K562 (cell line): ENCODE data around the gene SNX9. TPM values are rescaled to one million over a fixed set of nuclear protein-coding genes. Genes with fewer than 3 reads are reported as not detected.
A peak's percentile ranks its signal among the peaks of the same experiment; 100 is the strongest.

ENCODE experiments used
- EHMT2 ChIP-seq: fragments of 450-650 bp; IDR thresholded peaks from 2 replicates; pipeline ENCODE4 v1.6.1; 2018; ENCODE audit warnings: antibody characterized with exemption
- EP300 ChIP-seq: IDR thresholded peaks from 2 replicates; pipeline ENCODE4 v1.6.1; 2012; ENCODE audit warnings: low read length, improper control_type of control experiment
- ERF ChIP-seq: fragments of 450-650 bp; formaldehyde crosslinking; IDR thresholded peaks from 2 replicates; pipeline ENCODE4 v1.4.0; 2020; ENCODE audit warnings: mild to moderate bottlenecking, mixed read lengths
- HMGN3 ChIP-seq: IDR thresholded peaks from 2 replicates; pipeline ENCODE4 v1.6.1; 2011; ENCODE audit warnings: borderline replicate concordance, low read depth, mild to moderate bottlenecking, mixed read lengths, low read length; ENCODE audit not compliant: insufficient read length; ENCODE audit errors: extremely low read depth
- POLR2AphosphoS2 ChIP-seq: IDR thresholded peaks from 2 replicates; pipeline ENCODE4 v1.6.1; 2012; ENCODE audit warnings: low read length, improper control_type of control experiment
- POLR2AphosphoS5 ChIP-seq: IDR thresholded peaks from 2 replicates; pipeline ENCODE4 v1.6.1; 2011; ENCODE audit warnings: mild to moderate bottlenecking, low read depth, low read length, moderate library complexity; ENCODE audit not compliant: control insufficient read depth, insufficient read depth
- polyA plus RNA-seq, 8 experiments: library from polyadenylated mRNA; depleted of rRNA in 4 of 8; stranded (reverse) in 5 of 8; unstranded in 3 of 8; fragments of >200 nt; fragmentation: Nextera tagmentation in 2 of 8; fragmentation: Illumina TruSeq in 1 of 8; extraction: Ambion mirVana in 2 of 8; extraction: Trizol in 1 of 8; gene quantifications; 2 replicates each; pipeline versions ENCODE4 v1.2.1 to v1.2.3, GENCODE V29; 2011 to 2014; ENCODE audit warnings: inconsistent platforms in 1 of 8, missing spikeins in 1 of 8
- total RNA-seq, 7 experiments: library from RNA; depleted of rRNA in 6 of 7; stranded (reverse); fragments of >200 nt in 6 of 7; fragmentation: Illumina TruSeq in 2 of 7; extraction: Trizol in 2 of 7; gene quantifications; 2 replicates each; pipeline versions ENCODE4 v1.2.1 to v1.2.3, GENCODE V29; 2011 to 2021; ENCODE audit warnings: low replicate concordance in 1 of 7
- TF ChIP-seq, protein P1 (sequence below): fragments of 250-450 bp; sonication (Bioruptor Pico); IDR thresholded peaks from 2 replicates; pipeline ENCODE4 v1.4.0; 2020
- TF ChIP-seq, protein P2 (sequence below): fragments of 250-450 bp; sonication (Bioruptor Pico); IDR thresholded peaks from 2 replicates; pipeline ENCODE4 v1.5.0; 2020; ENCODE audit warnings: mild to moderate bottlenecking

Gene SNX9
- total and polyA plus RNA-seq, 9 of the 15 experiments (the other 6 are each of a cell fraction or from before 2014, with no cell fraction given) = 6.0 to 81.7 (median 57.1) TPM

DNA sequence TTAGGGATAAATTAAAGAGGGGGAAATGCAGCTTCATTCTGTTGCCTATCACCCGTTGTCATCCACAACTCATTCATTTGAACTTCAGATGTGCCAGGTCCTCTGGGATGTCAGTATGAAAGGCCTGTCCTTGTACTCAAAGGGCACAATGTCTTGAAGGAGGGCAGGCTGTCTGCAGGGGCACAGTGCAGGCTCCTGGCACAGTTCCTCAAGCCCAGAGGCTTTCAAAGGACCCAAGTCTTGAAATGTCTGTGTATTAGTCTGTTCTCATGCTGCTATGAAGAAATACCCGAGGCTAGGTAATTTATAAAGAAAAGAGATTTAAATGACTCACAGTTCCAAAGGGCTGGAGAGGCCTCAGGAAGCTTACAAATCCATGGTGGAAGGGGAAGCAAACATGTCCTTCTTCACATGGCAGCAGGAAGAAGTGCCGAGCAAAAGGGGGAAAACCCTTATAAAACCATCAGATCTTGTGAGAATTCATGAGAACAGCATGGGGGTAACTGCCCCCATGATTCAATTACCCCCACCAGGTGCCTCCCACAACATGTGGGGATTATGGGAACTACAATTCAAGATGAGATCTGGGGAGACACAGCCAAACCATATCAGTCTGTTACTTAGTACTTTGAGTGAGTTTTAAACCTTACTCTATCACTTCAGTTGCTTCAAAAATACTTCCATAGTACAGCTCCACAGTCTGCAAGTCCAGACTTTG is 9.4 kb downstream of the SNX9 start (continued):
- TF ChIP-seq, protein P1, sequence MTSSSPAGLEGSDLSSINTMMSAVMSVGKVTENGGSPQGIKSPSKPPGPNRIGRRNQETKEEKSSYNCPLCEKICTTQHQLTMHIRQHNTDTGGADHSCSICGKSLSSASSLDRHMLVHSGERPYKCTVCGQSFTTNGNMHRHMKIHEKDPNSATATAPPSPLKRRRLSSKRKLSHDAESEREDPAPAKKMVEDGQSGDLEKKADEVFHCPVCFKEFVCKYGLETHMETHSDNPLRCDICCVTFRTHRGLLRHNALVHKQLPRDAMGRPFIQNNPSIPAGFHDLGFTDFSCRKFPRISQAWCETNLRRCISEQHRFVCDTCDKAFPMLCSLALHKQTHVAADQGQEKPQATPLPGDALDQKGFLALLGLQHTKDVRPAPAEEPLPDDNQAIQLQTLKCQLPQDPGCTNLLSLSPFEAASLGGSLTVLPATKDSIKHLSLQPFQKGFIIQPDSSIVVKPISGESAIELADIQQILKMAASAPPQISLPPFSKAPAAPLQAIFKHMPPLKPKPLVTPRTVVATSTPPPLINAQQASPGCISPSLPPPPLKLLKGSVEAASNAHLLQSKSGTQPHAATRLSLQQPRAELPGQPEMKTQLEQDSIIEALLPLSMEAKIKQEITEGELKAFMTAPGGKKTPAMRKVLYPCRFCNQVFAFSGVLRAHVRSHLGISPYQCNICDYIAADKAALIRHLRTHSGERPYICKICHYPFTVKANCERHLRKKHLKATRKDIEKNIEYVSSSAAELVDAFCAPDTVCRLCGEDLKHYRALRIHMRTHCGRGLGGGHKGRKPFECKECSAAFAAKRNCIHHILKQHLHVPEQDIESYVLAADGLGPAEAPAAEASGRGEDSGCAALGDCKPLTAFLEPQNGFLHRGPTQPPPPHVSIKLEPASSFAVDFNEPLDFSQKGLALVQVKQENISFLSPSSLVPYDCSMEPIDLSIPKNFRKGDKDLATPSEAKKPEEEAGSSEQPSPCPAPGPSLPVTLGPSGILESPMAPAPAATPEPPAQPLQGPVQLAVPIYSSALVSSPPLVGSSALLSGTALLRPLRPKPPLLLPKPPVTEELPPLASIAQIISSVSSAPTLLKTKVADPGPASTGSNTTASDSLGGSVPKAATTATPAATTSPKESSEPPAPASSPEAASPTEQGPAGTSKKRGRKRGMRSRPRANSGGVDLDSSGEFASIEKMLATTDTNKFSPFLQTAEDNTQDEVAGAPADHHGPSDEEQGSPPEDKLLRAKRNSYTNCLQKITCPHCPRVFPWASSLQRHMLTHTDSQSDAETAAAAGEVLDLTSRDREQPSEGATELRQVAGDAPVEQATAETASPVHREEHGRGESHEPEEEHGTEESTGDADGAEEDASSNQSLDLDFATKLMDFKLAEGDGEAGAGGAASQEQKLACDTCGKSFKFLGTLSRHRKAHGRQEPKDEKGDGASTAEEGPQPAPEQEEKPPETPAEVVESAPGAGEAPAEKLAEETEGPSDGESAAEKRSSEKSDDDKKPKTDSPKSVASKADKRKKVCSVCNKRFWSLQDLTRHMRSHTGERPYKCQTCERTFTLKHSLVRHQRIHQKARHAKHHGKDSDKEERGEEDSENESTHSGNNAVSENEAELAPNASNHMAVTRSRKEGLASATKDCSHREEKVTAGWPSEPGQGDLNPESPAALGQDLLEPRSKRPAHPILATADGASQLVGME (CRISPR knock-in tag) = no peak
- TF ChIP-seq HMGN3 = no peak
- TF ChIP-seq POLR2AphosphoS5 = no peak
- 0 out of 2 replicates have a peak, but pooled peaks have one; percentile 4 for TF ChIP-seq EP300
- TF ChIP-seq ERF (CRISPR knock-in tag) = no peak
- TF ChIP-seq, protein P2, sequence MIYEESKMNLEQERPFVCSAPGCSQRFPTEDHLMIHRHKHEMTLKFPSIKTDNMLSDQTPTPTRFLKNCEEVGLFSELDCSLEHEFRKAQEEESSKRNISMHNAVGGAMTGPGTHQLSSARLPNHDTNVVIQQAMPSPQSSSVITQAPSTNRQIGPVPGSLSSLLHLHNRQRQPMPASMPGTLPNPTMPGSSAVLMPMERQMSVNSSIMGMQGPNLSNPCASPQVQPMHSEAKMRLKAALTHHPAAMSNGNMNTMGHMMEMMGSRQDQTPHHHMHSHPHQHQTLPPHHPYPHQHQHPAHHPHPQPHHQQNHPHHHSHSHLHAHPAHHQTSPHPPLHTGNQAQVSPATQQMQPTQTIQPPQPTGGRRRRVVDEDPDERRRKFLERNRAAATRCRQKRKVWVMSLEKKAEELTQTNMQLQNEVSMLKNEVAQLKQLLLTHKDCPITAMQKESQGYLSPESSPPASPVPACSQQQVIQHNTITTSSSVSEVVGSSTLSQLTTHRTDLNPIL (CRISPR knock-in tag) = no peak
- no peak for TF ChIP-seq POLR2AphosphoS2
- no peak for TF ChIP-seq EHMT2
